ENCODE results near the gene ABCA13.

The ABCA13 gene

DNA sequence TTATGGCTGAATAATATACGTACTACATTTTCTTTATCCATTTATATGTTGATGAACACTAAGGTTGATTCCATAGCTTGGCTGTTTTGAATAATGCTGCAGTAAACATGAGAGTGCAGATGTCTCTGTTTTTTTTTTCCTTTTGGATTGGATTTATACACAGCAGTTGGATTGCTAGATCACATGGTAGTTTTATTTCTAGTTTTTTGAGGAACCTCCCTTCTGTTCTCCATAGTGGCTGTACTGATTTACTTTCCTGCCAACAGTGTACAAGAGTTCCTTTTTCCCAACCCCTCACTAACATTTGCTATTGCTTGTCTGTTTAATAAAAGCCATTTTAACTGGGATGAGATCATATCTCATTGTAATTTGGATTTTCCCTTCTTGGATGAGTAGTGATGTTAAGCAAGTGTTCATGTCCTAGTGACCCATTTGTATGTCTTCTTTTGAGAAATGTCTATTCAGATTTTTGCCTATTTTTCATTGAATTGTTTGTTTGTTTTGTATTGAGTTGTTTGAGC is 36.0 kb downstream of the ABCA13 start:
- DNase-seq (ENCODE audit: insufficient read length) (no peak), FAIRE-seq (no peak)
- TF ChIP-seq POLR2AphosphoS5 (IDR thresholded peaks at IDR 0.05; ENCODE audit: low read depth, low read length) (no peak), POLR2A (IDR thresholded peaks at IDR 0.05; ENCODE audit: low read depth, low read length) (no peak), TAF1 (IDR thresholded peaks at IDR 0.05; ENCODE audit: borderline replicate concordance, low read depth, low read length) (no peak)

- FAIRE-seq (no peak), DNase-seq (ENCODE audit: insufficient read length) (no peak)
- TF ChIP-seq POLR2AphosphoS5 (IDR thresholded peaks at IDR 0.05; ENCODE audit: low read depth, low read length): no peak
- TF ChIP-seq TAF1 (IDR thresholded peaks at IDR 0.05; ENCODE audit: borderline replicate concordance, low read depth, low read length): no peak
- TF ChIP-seq POLR2A (IDR thresholded peaks at IDR 0.05; ENCODE audit: low read depth, low read length): no peak
These were observed 37.8 kb downstream of the ABCA13 start for GRCh38 chr7:48209004-48209600.

DNA sequence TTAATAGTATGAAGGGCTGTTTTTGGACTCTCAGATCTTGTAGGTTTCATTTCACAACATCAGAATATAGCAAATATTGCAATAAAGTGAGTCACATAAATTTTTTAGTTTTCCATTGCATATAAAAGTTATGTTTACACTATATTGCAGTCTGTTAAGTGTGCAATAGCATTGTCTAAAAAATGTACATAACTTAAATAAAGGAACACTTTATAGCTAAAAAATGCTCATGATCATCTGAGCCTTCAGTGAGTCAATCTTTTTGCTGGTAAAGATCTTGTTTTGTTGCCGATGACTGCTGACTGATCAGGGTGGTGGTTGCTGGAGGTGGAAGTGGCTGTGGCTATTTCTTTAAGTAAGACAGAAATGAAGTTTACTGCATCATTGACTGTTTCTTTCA is 42.0 kb downstream of the ABCA13 start:
- FAIRE-seq (no peak), DNase-seq (ENCODE audit: insufficient read length) (no peak)

DNA sequence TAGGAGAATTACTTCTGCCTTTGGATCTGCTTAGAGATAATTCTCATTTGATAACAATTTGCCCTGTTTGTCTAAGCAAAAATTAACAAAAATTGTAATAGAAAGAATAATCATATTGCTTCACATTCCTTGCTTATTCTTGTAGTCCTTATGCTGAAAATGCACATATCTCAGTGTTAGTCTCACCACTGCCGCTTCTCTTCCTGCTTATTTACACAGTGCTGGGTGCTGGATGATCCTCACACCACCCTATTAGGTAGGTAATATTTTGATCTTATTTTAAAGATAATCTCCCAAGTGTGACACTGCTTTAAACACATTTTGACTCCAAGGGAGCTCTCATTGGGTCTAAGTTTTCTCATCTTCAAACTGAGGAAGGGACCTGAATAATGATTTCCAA is 46.0 kb downstream of the ABCA13 start:
- no peak for FAIRE-seq
- DNase-seq (ENCODE audit: insufficient read length): no peak
- TF ChIP-seq TAF1 (IDR thresholded peaks at IDR 0.05; ENCODE audit: borderline replicate concordance, low read depth, low read length) (no peak), POLR2A (IDR thresholded peaks at IDR 0.05; ENCODE audit: low read depth, low read length) (no peak), POLR2AphosphoS5 (IDR thresholded peaks at IDR 0.05; ENCODE audit: low read depth, low read length) (no peak)

More for the DNA sequence above, 42.0 kb downstream of the ABCA13 start:
- TF ChIP-seq TAF1 (IDR thresholded peaks at IDR 0.05; ENCODE audit: borderline replicate concordance, low read depth, low read length): no peak
- TF ChIP-seq POLR2A (IDR thresholded peaks at IDR 0.05; ENCODE audit: low read depth, low read length): no peak
- TF ChIP-seq POLR2AphosphoS5 (IDR thresholded peaks at IDR 0.05; ENCODE audit: low read depth, low read length): no peak

- TF ChIP-seq TAF1 (IDR thresholded peaks at IDR 0.05; ENCODE audit: borderline replicate concordance, low read depth, low read length) (no peak), POLR2A (IDR thresholded peaks at IDR 0.05; ENCODE audit: low read depth, low read length) (no peak), POLR2AphosphoS5 (IDR thresholded peaks at IDR 0.05; ENCODE audit: low read depth, low read length) (no peak)
- DNase-seq (ENCODE audit: insufficient read length) (no peak), FAIRE-seq (no peak)
These were observed 46.5 kb downstream of the ABCA13 start for GRCh38 chr7:48217753-48218152.

DNA sequence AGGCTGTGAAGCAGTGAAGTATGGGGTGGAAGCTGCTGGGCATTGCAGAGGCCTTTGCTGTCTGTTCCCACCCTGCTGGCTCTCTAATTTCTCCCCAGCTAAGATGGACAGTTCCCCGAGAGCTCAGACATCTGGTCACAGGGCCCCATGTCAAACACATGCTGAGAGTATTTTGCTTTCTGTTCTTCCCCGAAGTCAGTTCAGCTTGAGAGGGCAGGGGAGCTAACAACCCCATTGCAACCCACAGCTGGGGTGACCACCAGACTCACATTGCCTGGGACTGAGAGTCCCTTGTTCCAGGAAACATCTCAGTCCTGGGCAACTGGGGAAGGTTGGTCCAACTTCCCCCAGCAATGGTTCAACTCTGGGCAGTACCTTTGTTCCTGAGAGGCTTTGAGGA is 52.8 kb downstream of the ABCA13 start:
- DNase-seq (ENCODE audit: insufficient read length): no peak
- FAIRE-seq: no peak
- TF ChIP-seq TAF1 (IDR thresholded peaks at IDR 0.05; ENCODE audit: borderline replicate concordance, low read depth, low read length) (no peak), POLR2AphosphoS5 (IDR thresholded peaks at IDR 0.05; ENCODE audit: low read depth, low read length) (no peak), POLR2A (IDR thresholded peaks at IDR 0.05; ENCODE audit: low read depth, low read length) (no peak)

DNA sequence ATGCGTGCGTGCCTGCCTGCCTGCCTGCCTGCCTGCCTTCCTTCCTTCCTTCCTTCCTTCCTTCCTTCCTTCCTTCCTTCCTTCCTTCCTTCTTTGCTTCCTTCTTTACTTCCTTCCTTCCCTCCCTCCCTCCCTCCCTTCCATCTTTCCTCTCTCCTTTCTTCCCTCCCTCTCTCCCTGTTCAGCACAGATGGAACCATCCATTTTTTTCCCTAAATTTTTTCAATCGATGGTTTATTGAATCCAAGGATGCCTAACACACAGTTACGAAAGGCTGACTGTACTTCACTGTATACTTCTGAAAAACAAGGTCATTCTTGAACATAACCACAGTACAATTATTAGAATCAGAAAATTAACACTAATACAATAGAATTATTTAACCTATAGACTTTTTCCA is 53.8 kb downstream of the ABCA13 start:
- DNase-seq (ENCODE audit: insufficient read length) (no peak), FAIRE-seq (no peak)
- TF ChIP-seq POLR2A (IDR thresholded peaks at IDR 0.05; ENCODE audit: low read depth, low read length) (no peak), POLR2AphosphoS5 (IDR thresholded peaks at IDR 0.05; ENCODE audit: low read depth, low read length) (no peak), TAF1 (IDR thresholded peaks at IDR 0.05; ENCODE audit: borderline replicate concordance, low read depth, low read length) (no peak)

DNA sequence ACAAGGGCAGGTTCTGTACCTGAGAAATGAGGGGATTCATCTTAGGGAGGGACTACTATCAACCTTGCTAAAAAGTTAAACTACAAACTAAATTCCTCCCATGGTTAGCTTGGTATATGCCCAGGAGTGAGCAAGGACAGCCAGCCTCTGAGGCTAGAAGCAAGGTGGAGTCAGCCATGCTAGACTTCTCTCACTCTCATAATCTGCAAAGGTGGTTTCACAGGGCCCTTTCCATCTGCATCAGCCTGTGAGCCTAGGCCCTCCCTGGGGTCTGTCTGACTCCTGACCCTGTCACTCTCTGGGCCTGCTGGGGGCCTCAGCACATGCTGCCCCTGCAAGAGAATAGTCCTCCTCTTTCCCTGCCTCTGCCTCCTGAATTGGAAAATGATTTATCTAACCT is 66.1 kb downstream of the ABCA13 start:
- FAIRE-seq (no peak), DNase-seq (ENCODE audit: insufficient read length) (no peak)
- TF ChIP-seq POLR2A (IDR thresholded peaks at IDR 0.05; ENCODE audit: low read depth, low read length): no peak
- no peak for TF ChIP-seq TAF1 (IDR thresholded peaks at IDR 0.05; ENCODE audit: borderline replicate concordance, low read depth, low read length)
- no peak for TF ChIP-seq POLR2AphosphoS5 (IDR thresholded peaks at IDR 0.05; ENCODE audit: low read depth, low read length)

DNA sequence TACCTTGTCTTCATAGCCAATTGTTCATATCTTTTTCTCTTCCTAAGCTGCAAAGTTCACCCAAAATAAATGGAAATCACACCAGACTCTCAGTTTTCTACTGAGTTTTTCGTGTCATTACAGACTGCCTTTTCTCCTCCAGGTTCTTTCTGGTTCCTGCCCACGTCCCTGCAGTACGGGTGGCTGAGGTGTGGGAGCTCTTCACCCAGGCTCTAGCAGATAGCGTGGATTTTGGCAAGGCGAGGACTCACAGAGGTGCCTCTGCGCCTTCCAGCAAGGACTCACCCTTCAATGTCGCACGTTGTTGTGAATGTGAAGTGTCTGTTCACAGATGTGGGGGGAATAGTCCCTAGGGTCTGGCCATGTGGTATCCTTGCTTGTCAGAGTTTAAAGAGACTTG is 71.6 kb downstream of the ABCA13 start:
- no peak for DNase-seq (ENCODE audit: insufficient read length)
- TF ChIP-seq POLR2AphosphoS5 (IDR thresholded peaks at IDR 0.05; ENCODE audit: low read depth, low read length) (no peak), POLR2A (IDR thresholded peaks at IDR 0.05; ENCODE audit: low read depth, low read length) (no peak), TAF1 (IDR thresholded peaks at IDR 0.05; ENCODE audit: borderline replicate concordance, low read depth, low read length) (no peak)
- FAIRE-seq: no peak

DNA sequence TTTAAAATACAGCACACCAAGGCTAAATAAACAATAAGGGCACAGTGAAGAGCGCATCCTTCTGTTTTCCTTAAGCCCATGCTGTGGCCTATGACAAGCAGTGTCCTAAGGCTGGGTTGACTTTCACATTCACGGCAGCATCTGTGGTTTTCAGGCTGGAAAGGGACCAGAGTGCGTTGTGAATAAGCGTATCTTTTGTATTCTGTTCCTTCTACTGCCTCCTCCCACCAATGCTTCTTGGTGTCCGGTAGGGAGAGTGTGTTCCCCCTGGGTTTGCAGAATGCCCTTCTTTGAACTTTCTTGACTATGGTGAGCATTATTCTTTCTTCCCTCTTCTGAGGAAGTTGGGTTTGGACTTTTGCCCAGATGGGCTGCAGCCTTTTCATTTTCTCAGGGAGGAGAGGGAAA is 73.6 kb downstream of the ABCA13 start:
- DNase-seq (ENCODE audit: insufficient read length): no peak
- FAIRE-seq: no peak

DNA sequence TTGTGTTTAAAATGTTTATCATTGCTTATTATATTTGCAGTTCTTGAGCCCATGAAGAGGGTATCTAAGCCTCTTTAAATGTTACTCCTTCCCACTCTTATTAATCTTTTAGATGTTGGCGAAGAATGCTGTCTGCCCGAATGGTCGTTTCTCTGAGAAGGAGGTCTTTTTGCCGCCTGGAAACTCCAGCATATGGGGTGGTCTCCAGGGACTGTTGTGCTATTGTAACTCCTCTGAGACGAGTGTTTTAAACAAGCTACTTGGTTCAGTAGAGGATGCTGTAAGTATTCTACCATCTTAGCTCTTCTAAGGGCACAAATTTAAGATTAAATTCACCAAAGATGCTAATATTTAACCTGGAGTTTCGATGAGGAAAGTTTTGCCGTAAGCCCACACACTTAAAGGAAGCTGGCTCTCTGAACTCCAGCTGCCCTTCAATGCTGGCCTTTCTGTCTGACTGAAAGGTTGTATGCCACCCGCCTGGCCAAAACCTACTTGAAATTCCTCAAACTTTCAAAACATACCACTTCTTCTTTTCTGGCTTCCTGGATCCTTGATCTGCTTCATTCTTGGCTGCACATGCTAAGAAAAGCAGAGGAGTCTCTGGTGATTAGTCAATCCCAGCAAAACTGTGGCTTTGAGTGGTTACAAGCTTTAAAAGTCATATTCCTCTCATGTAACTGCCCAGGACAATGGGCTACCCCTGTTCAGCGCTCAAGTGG is 74.7 kb downstream of the ABCA13 start:
- FAIRE-seq: no peak
- no peak for DNase-seq (ENCODE audit: insufficient read length)
- TF ChIP-seq POLR2A (IDR thresholded peaks at IDR 0.05; ENCODE audit: low read depth, low read length) (no peak), TAF1 (IDR thresholded peaks at IDR 0.05; ENCODE audit: borderline replicate concordance, low read depth, low read length) (no peak), POLR2AphosphoS5 (IDR thresholded peaks at IDR 0.05; ENCODE audit: low read depth, low read length) (no peak)

More for the DNA sequence above, 73.6 kb downstream of the ABCA13 start:
- TF ChIP-seq POLR2AphosphoS5 (IDR thresholded peaks at IDR 0.05; ENCODE audit: low read depth, low read length): no peak
- TF ChIP-seq POLR2A (IDR thresholded peaks at IDR 0.05; ENCODE audit: low read depth, low read length): no peak
- no peak for TF ChIP-seq TAF1 (IDR thresholded peaks at IDR 0.05; ENCODE audit: borderline replicate concordance, low read depth, low read length)

DNA sequence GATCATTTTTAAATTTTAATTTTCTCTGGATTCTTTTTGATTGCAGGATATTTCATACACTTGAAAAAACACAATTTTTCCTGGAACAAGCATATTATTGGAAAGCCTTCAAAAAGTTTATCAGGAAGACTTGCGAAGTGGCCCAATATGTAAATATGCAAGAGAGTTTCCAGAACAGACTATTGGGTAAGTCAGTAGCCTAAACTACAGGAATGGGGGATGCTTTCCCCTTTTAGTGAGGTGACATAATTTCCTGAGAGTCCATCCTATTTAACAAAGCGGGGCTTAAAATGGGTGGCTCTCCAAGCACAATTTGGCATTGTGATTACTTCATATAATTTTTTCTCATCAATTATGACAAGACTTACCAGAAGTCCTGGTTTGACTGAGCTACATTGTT is 77.9 kb downstream of the ABCA13 start:
- TF ChIP-seq TAF1 (IDR thresholded peaks at IDR 0.05; ENCODE audit: borderline replicate concordance, low read depth, low read length) (no peak), POLR2AphosphoS5 (IDR thresholded peaks at IDR 0.05; ENCODE audit: low read depth, low read length) (no peak), POLR2A (IDR thresholded peaks at IDR 0.05; ENCODE audit: low read depth, low read length) (no peak)
- FAIRE-seq (no peak), DNase-seq (ENCODE audit: insufficient read length) (no peak)

All from GM12892 (cell line).